GM21723 (cell line): ENCODE results near the gene GSS.

Experiments used
- ATAC-seq: cut with Tn5 transposase; IDR thresholded peaks from one replicate; pipeline ENCODE4 v1.9.1; 2021; ENCODE audit warnings: mild to moderate bottlenecking, moderate library complexity; ENCODE audit not compliant: unreplicated experiment

The GSS gene

GRCh38 chr20:34949120-34949519 is 6.5 kb downstream of the GSS start:
- ATAC-seq, result no peak

GRCh38 chr20:34948030-34948429 is 7.6 kb downstream of the GSS start:
- ATAC-seq, result no peak

GRCh38 chr20:34947336-34947735 is 8.3 kb downstream of the GSS start:
- ATAC-seq, result no peak

GRCh38 chr20:34946661-34947060 is 8.9 kb downstream of the GSS start:
- no peak for ATAC-seq

GRCh38 chr20:34945315-34946077 is 10.1 kb downstream of the GSS start:
- ATAC-seq, result no peak

GRCh38 chr20:34943808-34944567 is 11.6 kb downstream of the GSS start:
- no peak for ATAC-seq

GRCh38 chr20:34942301-34942700 is 13.3 kb downstream of the GSS start:
- ATAC-seq, result no peak

GRCh38 chr20:34941226-34941625 is 14.4 kb downstream of the GSS start:
- ATAC-seq, result no peak

- no peak for ATAC-seq
Observed at GRCh38 chr20:34940081-34940481, 15.5 kb downstream of the GSS start.

- no peak for ATAC-seq
Observed at GRCh38 chr20:34938466-34939163, 17.0 kb downstream of the GSS start.

- ATAC-seq, result no peak
Observed at GRCh38 chr20:34931771-34932170, 23.8 kb downstream of the GSS start.

- ATAC-seq, result no peak
Observed at GRCh38 chr20:34928411-34928810, 27.2 kb downstream of the GSS start.

- ATAC-seq, result no peak
Observed at GRCh38 chr20:34927736-34928135, 27.9 kb downstream of the GSS start.

- ATAC-seq, result no peak
Observed at GRCh38 chr20:34926581-34926980, 29.0 kb downstream of the GSS start.

- no peak for ATAC-seq
Observed at GRCh38 chr20:34925981-34926380, 29.6 kb downstream of the GSS start.

- ATAC-seq, result no peak
Observed at GRCh38 chr20:34925341-34925740, 30.3 kb downstream of the GSS start.

- no peak for ATAC-seq
Observed at GRCh38 chr20:34923414-34923813, 32.2 kb downstream of the GSS start.

- no peak for ATAC-seq
Observed at GRCh38 chr20:34922654-34923381, 32.8 kb downstream of the GSS start.

- no peak for ATAC-seq
Observed at GRCh38 chr20:34921436-34921835, 34.2 kb downstream of the GSS start.

- ATAC-seq, result no peak
Observed at GRCh38 chr20:34920055-34920454, 35.6 kb downstream of the GSS start.

- no peak for ATAC-seq
Observed at GRCh38 chr20:34916774-34917354, 38.7 kb downstream of the GSS start.
